ENCODE data around the gene VPREB3. TPM values are rescaled to one million over a fixed set of nuclear protein-coding genes. Genes with fewer than 3 reads are reported as not detected.

VPREB3 gene
- polyA plus RNA-seq, 3 donors: 0.88 to 1.0 (median 1.0) TPM

- no peak overlapping the region for H3K4me3 Mint-ChIP-seq
- Histone ChIP-seq H3K9ac (ENCODE audit: insufficient read depth, low read length, poor library complexity, severe bottlenecking) (no peak overlapping the region), H3K4me3 (replicated peaks in 1 of 3; ENCODE audit: low read depth in 2 of 3, low read length in 3 of 3) (no peak overlapping the region), H3K79me2 (ENCODE audit: insufficient read depth, low read length) (peaks cover 13% of the 10 kb centered on the region), H4K20me1 (ENCODE audit: insufficient read depth, low read length) (no peaks in the 10 kb centered on the region), H3K4me2 (replicated peaks; ENCODE audit: extremely low read depth, low read length, poor library complexity, severe bottlenecking) (no peak overlapping the region), H3K27ac (ENCODE audit: low read depth in 1 of 2, low read length in 2 of 2) (no peak overlapping the region), H3K27me3 (ENCODE audit: control insufficient read depth in 2 of 2, insufficient read depth in 2 of 2, low read length in 2 of 2) (no peaks in the 10 kb centered on the region), H2AFZ (ENCODE audit: insufficient read depth, low read depth, low read length, poor library complexity, severe bottlenecking) (no peak overlapping the region), H3K9me3 (replicated peaks in 1 of 2; ENCODE audit: control insufficient read depth in 1 of 2, insufficient read depth in 1 of 2, low read length in 2 of 2) (no peaks in the 10 kb centered on the region), H3K4me1 (ENCODE audit: control insufficient read depth in 1 of 2, insufficient read depth in 2 of 2, low read length in 2 of 2) (peaks cover 11 to 18% of the 10 kb centered on the region in 2 donors), H3K36me3 (replicated peaks in 1 of 2; ENCODE audit: control insufficient read depth in 1 of 2, insufficient read depth in 2 of 2, low read length in 2 of 2) (no peaks in the 10 kb centered on the region)
- H3K27me3 Mint-ChIP-seq (ENCODE audit: low read depth in 3 of 3): peaks cover 0 to 1% (median 1%) of the 10 kb centered on the region in 3 donors
- intact Hi-C loops (cut with micrococcal nuclease): no loop called here
- 100% methylated on average over 3 of the region's 6 CpGs for WGBS (ENCODE audit: insufficient coverage)
- H3K36me3 Mint-ChIP-seq: no peaks in the 10 kb centered on the region
- TF ChIP-seq CTCF (IDR thresholded peaks at IDR 0.05): no peak
- no peaks in the 10 kb centered on the region for H3K9me3 Mint-ChIP-seq
- H3K4me1 Mint-ChIP-seq: peaks cover 12% of the 10 kb centered on the region
- H3K27ac Mint-ChIP-seq: no peak overlapping the region
- DNase-seq: no peak
These were observed 33.4 kb downstream of the VPREB3 start for GRCh38 chr22:23720855-23721254.

- Histone ChIP-seq H3K4me1 (ENCODE audit: control insufficient read depth in 1 of 2, insufficient read depth in 2 of 2, low read length in 2 of 2) (peaks cover 15 to 26% of the 10 kb centered on the region in 2 donors), H3K79me2 (ENCODE audit: insufficient read depth, low read length) (peaks cover 22% of the 10 kb centered on the region), H3K27me3 (ENCODE audit: control insufficient read depth in 2 of 2, insufficient read depth in 2 of 2, low read length in 2 of 2) (no peaks in the 10 kb centered on the region), H4K20me1 (ENCODE audit: insufficient read depth, low read length) (peaks cover 5% of the 10 kb centered on the region), H3K9me3 (replicated peaks in 1 of 2; ENCODE audit: control insufficient read depth in 1 of 2, insufficient read depth in 1 of 2, low read length in 2 of 2) (no peaks in the 10 kb centered on the region), H2AFZ (ENCODE audit: insufficient read depth, low read depth, low read length, poor library complexity, severe bottlenecking) (no peak overlapping the region), H3K9ac (ENCODE audit: insufficient read depth, low read length, poor library complexity, severe bottlenecking) (no peak overlapping the region), H3K4me2 (replicated peaks; ENCODE audit: extremely low read depth, low read length, poor library complexity, severe bottlenecking) (no peak overlapping the region), H3K4me3 (replicated peaks in 1 of 3; ENCODE audit: low read depth in 2 of 3, low read length in 3 of 3) (no peak overlapping the region), H3K36me3 (replicated peaks in 1 of 2; ENCODE audit: control insufficient read depth in 1 of 2, insufficient read depth in 2 of 2, low read length in 2 of 2) (peaks cover 11 to 12% of the 10 kb centered on the region in 2 donors), H3K27ac (ENCODE audit: low read depth in 1 of 2, low read length in 2 of 2) (no peak overlapping the region)
- no peak for TF ChIP-seq CTCF (IDR thresholded peaks at IDR 0.05)
- H3K4me1 Mint-ChIP-seq: peaks cover 21% of the 10 kb centered on the region
- 75% methylated on average over 4 of the region's 17 CpGs for WGBS (ENCODE audit: insufficient coverage)
- DNase-seq: no peak
- intact Hi-C loops (cut with micrococcal nuclease): loop anchor here in 1 of 2 donors (5.0 kb wide), 1 partner anchor 119 kb away; the partner anchor contains the start of gene DERL3
- peaks cover 1 to 3% (median 1%) of the 10 kb centered on the region in 3 donors for H3K27me3 Mint-ChIP-seq (ENCODE audit: low read depth in 3 of 3)
- no peaks in the 10 kb centered on the region for H3K9me3 Mint-ChIP-seq
- no peak overlapping the region for H3K4me3 Mint-ChIP-seq
- no peak overlapping the region for H3K27ac Mint-ChIP-seq
- H3K36me3 Mint-ChIP-seq: peaks cover 11% of the 10 kb centered on the region in 2 donors
These were observed 35.7 kb downstream of the VPREB3 start for GRCh38 chr22:23718371-23719165.

Measured in CD14-positive monocyte (primary cell).